Osteoblast (primary cell): Measurements from ENCODE around the gene OR5H15. TPM values are rescaled to one million over a fixed set of nuclear protein-coding genes. Genes with fewer than 3 reads are reported as not detected.
"Not testable (repeated sequence)": the region's sequence is repeated elsewhere in the genome, so short reads cannot be mapped to it uniquely, and the experiment has no call there.

Experiments used
- DNase-seq: peaks from one replicate; pipeline ENCODE4 v3.0.0; 2011; ENCODE audit warnings: low spot score, mixed read lengths; ENCODE audit not compliant: insufficient read length; ENCODE audit errors: missing footprints
- H2AFZ ChIP-seq: 2 replicates; pipeline ENCODE4 v1.6.0; 2011; ENCODE audit warnings: mild to moderate bottlenecking, low read length
- H3K27ac ChIP-seq: 2 replicates; pipeline ENCODE4 v1.5.1; 2011; ENCODE audit warnings: mild to moderate bottlenecking, low read depth, low read length, moderate library complexity
- H3K27me3 ChIP-seq: 2 replicates; pipeline ENCODE4 v1.6.0; 2012; ENCODE audit warnings: mild to moderate bottlenecking, control low read depth, inconsistent platforms, low read length, moderate library complexity; ENCODE audit not compliant: insufficient read depth
- H3K36me3 ChIP-seq: 2 replicates; pipeline ENCODE4 v1.5.1; 2011; ENCODE audit warnings: mild to moderate bottlenecking, low read length, control low read depth, moderate library complexity; ENCODE audit not compliant: insufficient read depth
- H3K4me1 ChIP-seq: 2 replicates; pipeline ENCODE4 v1.5.1; 2011; ENCODE audit warnings: mild to moderate bottlenecking, low read length, control low read depth, moderate library complexity; ENCODE audit not compliant: insufficient read depth
- H3K4me2 ChIP-seq: 2 replicates; pipeline ENCODE4 v1.6.0; 2011; ENCODE audit warnings: mild to moderate bottlenecking, low read length; ENCODE audit not compliant: insufficient read depth
- H3K4me3 ChIP-seq: fragments of 200-600 bp; sonication (generic); 3 replicates; pipeline ENCODE4 v1.5.1; 2012; ENCODE audit warnings: mild to moderate bottlenecking, low read length, inconsistent platforms; ENCODE audit not compliant: insufficient read depth
- H3K79me2 ChIP-seq: 2 replicates; pipeline ENCODE4 v1.6.0; 2012; ENCODE audit warnings: mild to moderate bottlenecking, low read length, control low read depth, inconsistent platforms; ENCODE audit not compliant: insufficient read depth
- H3K9me3 ChIP-seq: 2 replicates; pipeline ENCODE4 v1.5.1; 2011; ENCODE audit warnings: low read depth, low read length, control low read depth
- H4K20me1 ChIP-seq: 2 replicates; pipeline ENCODE4 v1.6.0; 2012; ENCODE audit warnings: mild to moderate bottlenecking, low read length, control low read depth; ENCODE audit not compliant: insufficient read depth
- total RNA-seq: library from RNA; depleted of rRNA; stranded (reverse); fragments of >200 nt; gene quantifications from 2 replicates; pipeline ENCODE4 v1.2.3, GENCODE V29; 2012
- TF ChIP-seq, protein P1 (sequence below): IDR thresholded peaks from 2 replicates; pipeline ENCODE4 v1.5.1; 2011; ENCODE audit warnings: mild to moderate bottlenecking, low read depth, low read length, moderate library complexity; ENCODE audit errors: extremely low read depth

The OR5H15 gene
- not detected in 2 replicates for total RNA-seq

- no peaks in the 10 kb centered on the region for H3K79me2 ChIP-seq
- H3K4me2 ChIP-seq, result no peak within 1 kb of the TSS
- no peaks in the 10 kb centered on the region for H3K4me1 ChIP-seq
- TF ChIP-seq, protein P1, sequence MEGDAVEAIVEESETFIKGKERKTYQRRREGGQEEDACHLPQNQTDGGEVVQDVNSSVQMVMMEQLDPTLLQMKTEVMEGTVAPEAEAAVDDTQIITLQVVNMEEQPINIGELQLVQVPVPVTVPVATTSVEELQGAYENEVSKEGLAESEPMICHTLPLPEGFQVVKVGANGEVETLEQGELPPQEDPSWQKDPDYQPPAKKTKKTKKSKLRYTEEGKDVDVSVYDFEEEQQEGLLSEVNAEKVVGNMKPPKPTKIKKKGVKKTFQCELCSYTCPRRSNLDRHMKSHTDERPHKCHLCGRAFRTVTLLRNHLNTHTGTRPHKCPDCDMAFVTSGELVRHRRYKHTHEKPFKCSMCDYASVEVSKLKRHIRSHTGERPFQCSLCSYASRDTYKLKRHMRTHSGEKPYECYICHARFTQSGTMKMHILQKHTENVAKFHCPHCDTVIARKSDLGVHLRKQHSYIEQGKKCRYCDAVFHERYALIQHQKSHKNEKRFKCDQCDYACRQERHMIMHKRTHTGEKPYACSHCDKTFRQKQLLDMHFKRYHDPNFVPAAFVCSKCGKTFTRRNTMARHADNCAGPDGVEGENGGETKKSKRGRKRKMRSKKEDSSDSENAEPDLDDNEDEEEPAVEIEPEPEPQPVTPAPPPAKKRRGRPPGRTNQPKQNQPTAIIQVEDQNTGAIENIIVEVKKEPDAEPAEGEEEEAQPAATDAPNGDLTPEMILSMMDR, result no peak
- no peak for DNase-seq
- H3K27ac ChIP-seq, result no peak within 1 kb of the TSS
- no peak within 1 kb of the TSS for H2AFZ ChIP-seq
- no peak within 1 kb of the TSS for H3K4me3 ChIP-seq
- no peaks in the 10 kb centered on the region for H4K20me1 ChIP-seq
- no peaks in the 10 kb centered on the region for H3K27me3 ChIP-seq
- H3K36me3 ChIP-seq, result no peaks in the 10 kb centered on the region
- H3K9me3 ChIP-seq, result no peaks in the 10 kb centered on the region
Measured at GRCh38 chr3:98166396-98166795, at the start of gene OR5H15. Gene OR5H15, plus strand, starts transcription at chr3:98166696. Its CDS starts 2,004 bp downstream, at chr3:98168700.

DNA sequence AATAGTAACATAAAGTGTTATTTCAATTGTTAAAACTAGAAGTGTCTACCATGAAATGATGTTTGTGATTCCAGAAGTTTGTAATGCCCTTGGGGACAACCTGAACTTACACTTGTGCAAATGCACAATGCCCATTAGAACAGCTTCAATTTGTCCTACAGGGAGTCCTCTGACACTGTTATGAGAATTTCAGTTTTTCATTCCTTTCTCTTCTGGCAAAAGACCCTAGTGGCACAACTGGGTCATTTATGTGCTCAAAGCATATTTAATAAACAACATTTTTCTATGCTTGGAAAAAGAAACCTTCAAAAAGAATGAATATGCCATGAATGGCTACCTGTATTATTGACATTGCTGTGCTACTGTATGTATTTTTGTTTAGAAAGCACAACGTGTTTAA lies 36.1 kb upstream of the OR5H15 start, which contains the start of gene OR5H1:
OR5H1 (plus strand) TSS at position 301 of the 400 bp plus-strand sequence. CDS start 1,977 bp downstream, outside the sequence.
- Histone ChIP-seq H3K4me2 (no peak within 1 kb of the TSS), H3K4me1 (no peaks in the 10 kb centered on the region), H4K20me1 (no peaks in the 10 kb centered on the region), H3K27me3 (no peaks in the 10 kb centered on the region), H3K27ac (no peak within 1 kb of the TSS), H3K9me3 (no peaks in the 10 kb centered on the region), H3K4me3 (no peak within 1 kb of the TSS), H3K79me2 (no peaks in the 10 kb centered on the region), H3K36me3 (no peaks in the 10 kb centered on the region), H2AFZ (no peak within 1 kb of the TSS)
- DNase-seq, result no peak
- TF ChIP-seq, protein P1, result no peak

GRCh38 chr3:98136631-98137030 lies 29.9 kb upstream of the OR5H15 start:
- Histone ChIP-seq H3K27ac (no peak overlapping the region), H3K4me1 (no peaks in the 10 kb centered on the region), H2AFZ (no peak overlapping the region), H3K4me3 (no peak overlapping the region), H3K4me2 (no peak overlapping the region), H3K27me3 (no peaks in the 10 kb centered on the region), H3K36me3 (no peaks in the 10 kb centered on the region), H3K79me2 (no peaks in the 10 kb centered on the region), H4K20me1 (no peaks in the 10 kb centered on the region), H3K9me3 (no peaks in the 10 kb centered on the region)
- TF ChIP-seq, protein P1, result no peak
- DNase-seq, result no peak

DNA sequence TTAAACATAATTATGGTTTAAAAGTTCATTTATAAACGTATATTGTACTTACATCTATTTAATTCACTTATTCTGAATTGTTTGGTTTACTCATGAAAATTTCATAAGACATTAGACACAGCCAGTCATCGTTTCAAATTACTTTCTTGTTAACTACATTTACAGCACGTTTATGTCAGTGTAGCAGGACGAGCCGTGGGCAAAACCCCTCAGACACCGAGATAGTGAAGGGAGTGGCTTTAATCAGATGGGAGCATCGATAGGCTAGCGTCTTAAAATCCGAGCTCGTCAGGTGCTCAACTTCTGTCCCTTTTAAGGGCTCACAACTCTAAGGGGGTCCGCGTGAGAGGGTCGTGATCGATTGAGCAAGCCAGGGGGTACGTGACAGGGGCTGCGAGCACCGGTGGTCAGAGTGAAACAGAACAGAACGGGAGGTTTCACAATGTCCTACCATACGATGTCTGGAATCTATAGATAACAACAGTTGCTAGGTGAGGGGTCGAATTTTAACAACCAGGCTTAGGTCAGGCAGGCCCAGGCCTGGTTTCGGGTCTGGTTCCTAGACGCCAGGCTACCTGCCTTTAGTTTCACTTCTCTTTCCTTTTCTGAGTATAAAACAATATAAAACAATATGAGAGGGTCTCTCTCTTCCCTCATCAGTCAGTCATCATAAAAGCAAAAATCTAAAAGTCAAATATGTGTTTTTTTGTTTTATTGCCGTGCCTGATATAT lies 28.5 kb upstream of the OR5H15 start:
- not testable (repeated sequence) for H3K4me1 ChIP-seq, H3K36me3 ChIP-seq, H3K27me3 ChIP-seq, DNase-seq, H3K4me2 ChIP-seq, H2AFZ ChIP-seq, H3K4me3 ChIP-seq, H3K9me3 ChIP-seq, H3K27ac ChIP-seq, H3K79me2 ChIP-seq, H4K20me1 ChIP-seq
